ENCODE data around the gene SEMA4F. TPM values are rescaled to one million over a fixed set of nuclear protein-coding genes. Genes with fewer than 3 reads are reported as not detected.
A peak's percentile ranks its signal among the peaks of the same experiment; 100 is the strongest.

The SEMA4F gene
- total RNA-seq, 4 donors from 2014 or later = 2.7 to 11.5 (median 3.6) TPM

DNA sequence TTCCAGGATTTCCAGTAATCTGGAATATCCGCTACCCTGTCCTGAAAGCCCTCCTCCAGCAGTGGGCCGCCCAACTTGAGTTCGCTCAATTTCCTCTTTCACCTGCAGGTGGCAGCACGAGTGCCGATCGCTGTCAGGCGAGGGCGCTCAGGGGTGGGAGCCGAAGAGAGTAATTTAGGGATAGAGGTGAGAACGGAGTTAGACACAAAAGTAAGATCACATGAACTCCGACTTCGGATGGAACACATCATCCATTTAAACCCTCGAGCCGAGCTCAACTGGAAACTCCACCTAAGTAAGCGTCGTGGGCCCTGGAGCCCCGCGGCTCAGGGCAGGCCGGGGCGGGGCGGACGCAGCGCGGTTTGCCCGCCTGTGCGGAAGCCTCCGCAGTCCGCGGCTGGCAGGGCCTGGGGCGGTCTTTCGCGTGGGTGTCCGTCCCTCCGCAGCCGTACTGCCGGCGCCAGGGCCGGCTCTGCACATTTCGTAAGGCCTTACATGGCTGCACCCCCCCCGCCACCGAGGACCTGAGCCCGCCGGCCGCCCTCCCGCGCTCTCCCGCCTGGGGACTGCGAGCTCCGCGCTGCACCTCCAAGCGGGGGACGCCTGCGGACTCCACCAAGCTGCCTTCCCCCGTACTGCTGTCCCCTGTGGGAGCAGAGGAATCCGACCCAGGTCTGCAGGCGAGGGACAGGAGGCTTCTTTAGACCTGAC, 61.2 kb downstream of the SEMA4F start:
- TF ChIP-seq POLR2AphosphoS5 (IDR thresholded peaks at IDR 0.05) = no peak
- TF ChIP-seq, protein P1, sequence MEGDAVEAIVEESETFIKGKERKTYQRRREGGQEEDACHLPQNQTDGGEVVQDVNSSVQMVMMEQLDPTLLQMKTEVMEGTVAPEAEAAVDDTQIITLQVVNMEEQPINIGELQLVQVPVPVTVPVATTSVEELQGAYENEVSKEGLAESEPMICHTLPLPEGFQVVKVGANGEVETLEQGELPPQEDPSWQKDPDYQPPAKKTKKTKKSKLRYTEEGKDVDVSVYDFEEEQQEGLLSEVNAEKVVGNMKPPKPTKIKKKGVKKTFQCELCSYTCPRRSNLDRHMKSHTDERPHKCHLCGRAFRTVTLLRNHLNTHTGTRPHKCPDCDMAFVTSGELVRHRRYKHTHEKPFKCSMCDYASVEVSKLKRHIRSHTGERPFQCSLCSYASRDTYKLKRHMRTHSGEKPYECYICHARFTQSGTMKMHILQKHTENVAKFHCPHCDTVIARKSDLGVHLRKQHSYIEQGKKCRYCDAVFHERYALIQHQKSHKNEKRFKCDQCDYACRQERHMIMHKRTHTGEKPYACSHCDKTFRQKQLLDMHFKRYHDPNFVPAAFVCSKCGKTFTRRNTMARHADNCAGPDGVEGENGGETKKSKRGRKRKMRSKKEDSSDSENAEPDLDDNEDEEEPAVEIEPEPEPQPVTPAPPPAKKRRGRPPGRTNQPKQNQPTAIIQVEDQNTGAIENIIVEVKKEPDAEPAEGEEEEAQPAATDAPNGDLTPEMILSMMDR (IDR thresholded peaks at IDR 0.05) = peak; percentile 84 to 89 (median 87)
- TF ChIP-seq POLR2A (IDR thresholded peaks at IDR 0.05) = no peak
- no peak for TF ChIP-seq EP300 (IDR thresholded peaks at IDR 0.05)
- Histone ChIP-seq H3K36me3 (no peaks in the 10 kb centered on the region), H3K4me3 (peak overlapping the region; percentile 46 to 61), H3K27me3 (peaks cover 16% of the 10 kb centered on the region), H3K9me3 (no peaks in the 10 kb centered on the region), H3K4me1 (peaks cover 0 to 14% (median 3%) of the 10 kb centered on the region in 3 donors), H3K27ac (peak overlapping the region in 3 of 4 donors; percentile 73 to 81 (median 78))
- ATAC-seq = peak; percentile 93
- WGBS, 2 donors (ENCODE audit: low coverage in 1 of 2) = 3 to 8% methylated on average over 9 to 11 of the region's 56 CpGs

DNA sequence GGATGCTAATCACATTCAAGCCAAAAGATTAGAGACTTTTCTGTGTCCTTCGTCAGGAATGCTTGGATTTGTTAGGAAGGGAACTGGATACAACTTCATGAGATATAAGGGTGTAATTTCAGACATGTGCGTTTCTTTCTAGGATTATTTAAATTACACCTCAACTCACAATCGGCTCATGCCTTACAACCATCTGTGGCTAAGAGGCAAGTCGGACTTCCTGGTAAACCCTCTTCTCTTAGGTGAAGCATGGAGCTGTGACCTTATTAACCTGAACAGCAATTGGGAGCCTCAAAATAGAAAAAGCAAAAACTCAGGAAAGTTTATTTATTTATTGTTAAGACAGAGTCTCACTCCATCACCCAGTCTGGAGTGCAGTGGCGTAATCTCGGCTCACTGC, 61.8 kb downstream of the SEMA4F start:
- Histone ChIP-seq H3K27ac (peak overlapping the region in 2 of 4 donors; percentile 78 to 81), H3K36me3 (no peaks in the 10 kb centered on the region), H3K4me3 (peak overlapping the region; percentile 46 to 61), H3K27me3 (peaks cover 16% of the 10 kb centered on the region), H3K9me3 (no peaks in the 10 kb centered on the region), H3K4me1 (peaks cover 0 to 14% (median 3%) of the 10 kb centered on the region in 3 donors)
- TF ChIP-seq EP300 (IDR thresholded peaks at IDR 0.05) (no peak), POLR2A (IDR thresholded peaks at IDR 0.05) (no peak), POLR2AphosphoS5 (IDR thresholded peaks at IDR 0.05) (no peak)
- TF ChIP-seq, protein P1 (IDR thresholded peaks at IDR 0.05) = no peak
- 34 to 48% methylated on average over 5 to 6 of the region's 6 CpGs for WGBS, 2 donors (ENCODE audit: low coverage in 1 of 2)
- no peak for ATAC-seq

DNA sequence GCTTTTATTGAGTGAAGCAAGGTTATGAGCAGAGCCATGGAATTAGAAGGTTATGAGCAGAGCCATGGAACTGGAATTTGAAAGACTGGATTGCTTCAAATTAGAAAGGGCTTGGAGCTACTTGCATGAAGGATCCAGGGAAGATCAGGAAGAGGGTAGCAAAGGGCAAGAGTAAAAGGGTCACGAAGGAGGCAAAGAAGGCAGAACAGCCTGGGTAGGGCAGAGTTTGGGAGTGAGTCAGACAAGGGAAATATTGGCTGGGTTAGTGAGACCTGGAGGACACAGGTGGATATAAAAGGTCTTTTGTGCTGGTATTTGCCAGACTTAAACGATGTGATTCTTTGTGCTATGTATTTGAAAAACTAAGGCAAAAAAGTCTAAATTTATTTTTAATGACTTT, 65.0 kb downstream of the SEMA4F start:
- H3K36me3 ChIP-seq = no peaks in the 10 kb centered on the region
- TF ChIP-seq POLR2A (IDR thresholded peaks at IDR 0.05) (no peak), EP300 (IDR thresholded peaks at IDR 0.05) (no peak), POLR2AphosphoS5 (IDR thresholded peaks at IDR 0.05) (no peak)
- TF ChIP-seq, protein P1 (IDR thresholded peaks at IDR 0.05) = no peak
- no peak for ATAC-seq
- H3K4me1 ChIP-seq = peaks cover 0 to 14% (median 3%) of the 10 kb centered on the region in 3 donors
- H3K9me3 ChIP-seq = no peaks in the 10 kb centered on the region
- no peak overlapping the region for H3K27ac ChIP-seq
- WGBS, 2 donors (ENCODE audit: low coverage in 1 of 2) = 65 to 85% methylated on average over 2 of the region's 2 CpGs
- H3K4me3 ChIP-seq = no peak overlapping the region
- H3K27me3 ChIP-seq = peaks cover 22% of the 10 kb centered on the region

DNA sequence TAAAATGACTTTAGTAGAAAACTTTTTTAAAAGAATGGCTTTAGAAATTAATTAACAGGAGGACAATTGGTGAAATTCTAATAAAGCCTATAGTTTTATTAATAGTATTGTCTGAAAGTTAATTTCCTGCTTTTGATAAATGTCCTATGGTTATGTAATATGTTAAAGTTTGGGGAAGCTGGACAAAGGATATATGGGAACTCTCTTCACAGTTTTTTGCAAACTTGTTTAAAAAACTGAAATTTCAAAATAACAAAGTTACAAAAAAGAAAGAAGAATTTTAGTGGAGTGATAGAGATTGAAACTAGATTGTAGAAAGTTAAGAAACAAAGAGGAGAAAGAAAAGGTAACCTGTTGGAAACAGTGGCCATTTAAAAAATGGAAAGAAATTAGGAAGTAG, 67.3 kb downstream of the SEMA4F start:
- H3K27ac ChIP-seq = no peak overlapping the region
- H3K27me3 ChIP-seq = peaks cover 18% of the 10 kb centered on the region
- ATAC-seq = no peak
- no peaks in the 10 kb centered on the region for H3K36me3 ChIP-seq
- no peaks in the 10 kb centered on the region for H3K9me3 ChIP-seq
- no peak for TF ChIP-seq POLR2A (IDR thresholded peaks at IDR 0.05)
- TF ChIP-seq, protein P1 (IDR thresholded peaks at IDR 0.05) = no peak
- no peak for TF ChIP-seq POLR2AphosphoS5 (IDR thresholded peaks at IDR 0.05)
- TF ChIP-seq EP300 (IDR thresholded peaks at IDR 0.05) = no peak
- no peak overlapping the region for H3K4me3 ChIP-seq
- H3K4me1 ChIP-seq = no peaks in the 10 kb centered on the region

DNA sequence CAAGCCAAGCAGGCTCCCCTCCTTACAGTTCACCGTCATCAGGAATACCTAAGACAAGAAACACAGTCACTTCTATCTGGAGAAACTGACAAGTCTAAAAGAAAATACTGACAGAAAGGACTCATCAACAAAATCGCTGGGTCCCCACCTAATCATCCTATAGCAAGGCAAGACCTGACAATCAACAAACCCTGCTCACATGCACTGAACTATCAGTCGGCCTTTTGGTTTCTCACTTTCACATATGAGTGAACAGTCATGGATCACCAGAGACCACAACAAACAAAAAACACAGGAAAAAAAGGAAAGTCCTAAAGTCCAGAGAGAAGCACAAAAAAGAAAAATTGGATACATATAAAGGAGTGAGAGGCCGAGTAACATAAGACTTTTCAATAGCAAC, 70.4 kb downstream of the SEMA4F start:
- ATAC-seq = no peak
- 78 to 87% methylated on average over 4 of the region's 4 CpGs for WGBS, 2 donors (ENCODE audit: low coverage in 1 of 2)
- Histone ChIP-seq H3K36me3 (no peaks in the 10 kb centered on the region), H3K27me3 (peaks cover 6% of the 10 kb centered on the region), H3K9me3 (peaks cover 0 to 7% (median 0%) of the 10 kb centered on the region in 3 donors), H3K27ac (no peak overlapping the region), H3K4me1 (no peaks in the 10 kb centered on the region), H3K4me3 (no peak overlapping the region)
- TF ChIP-seq POLR2AphosphoS5 (IDR thresholded peaks at IDR 0.05) = no peak
- no peak for TF ChIP-seq EP300 (IDR thresholded peaks at IDR 0.05)
- TF ChIP-seq, protein P1 (IDR thresholded peaks at IDR 0.05) = no peak
- TF ChIP-seq POLR2A (IDR thresholded peaks at IDR 0.05) = no peak

Measured in gastroesophageal sphincter (tissue), 4 donors.